HG02678 (cell line): Measurements from ENCODE around the gene RAB3GAP2.
"Not testable (repeated sequence)": the region's sequence is repeated elsewhere in the genome, so short reads cannot be mapped to it uniquely, and the experiment has no call there.

ENCODE experiments used
- ATAC-seq: cut with Tn5 transposase; IDR thresholded peaks from one replicate; pipeline ENCODE4 v1.9.1; 2021; ENCODE audit warnings: mild to moderate bottlenecking, moderate library complexity; ENCODE audit not compliant: unreplicated experiment

Gene RAB3GAP2

DNA sequence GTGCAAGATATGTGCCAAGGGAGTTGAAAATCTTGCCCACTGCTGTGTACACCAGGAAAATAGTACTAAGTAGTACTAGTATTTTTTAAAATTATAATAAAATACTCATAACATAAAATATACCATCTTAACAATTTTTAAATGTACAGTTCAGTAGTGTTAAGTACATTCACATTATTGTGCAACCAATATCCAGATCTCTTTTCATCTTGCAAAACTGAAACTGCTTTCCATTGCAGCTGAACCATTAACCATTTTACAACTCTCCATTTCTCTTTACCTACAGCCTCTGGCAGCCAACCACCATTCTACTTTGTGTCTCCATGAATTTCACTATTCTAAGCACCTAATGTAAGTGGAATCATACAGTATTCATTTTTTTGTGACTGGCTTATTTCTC, 19.3 kb upstream of the RAB3GAP2 start:
- ATAC-seq, result no peak

DNA sequence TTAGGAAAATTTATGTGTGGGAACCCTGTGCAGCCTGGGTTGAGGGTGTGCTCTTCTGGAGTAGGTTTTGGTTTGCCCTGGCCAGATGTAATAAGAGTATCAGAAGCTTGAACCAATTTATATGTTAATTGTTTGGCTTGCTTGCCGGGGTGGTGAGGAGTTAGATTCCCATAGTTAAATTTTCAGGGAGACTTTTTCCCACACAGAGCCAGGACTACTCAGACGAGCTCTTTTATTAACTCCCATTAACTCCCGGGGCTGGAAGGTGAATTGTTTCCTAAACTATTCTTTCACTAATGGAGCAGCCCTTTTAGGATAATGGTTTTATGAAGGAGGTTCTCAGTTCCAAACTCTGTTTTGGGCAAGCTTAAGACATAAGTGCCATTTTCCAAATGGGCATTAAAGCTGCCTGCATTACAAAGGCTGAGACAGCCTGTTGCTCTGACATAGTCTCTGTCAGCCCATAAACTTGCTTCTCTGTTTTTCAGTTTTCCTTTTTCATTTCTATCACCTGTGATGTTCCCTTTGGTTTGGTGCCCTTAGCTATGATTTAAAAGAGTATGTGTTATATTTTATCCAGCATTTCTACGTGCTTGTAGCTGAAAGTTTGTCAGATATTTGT, 18.0 kb upstream of the RAB3GAP2 start:
- ATAC-seq, result no peak

DNA sequence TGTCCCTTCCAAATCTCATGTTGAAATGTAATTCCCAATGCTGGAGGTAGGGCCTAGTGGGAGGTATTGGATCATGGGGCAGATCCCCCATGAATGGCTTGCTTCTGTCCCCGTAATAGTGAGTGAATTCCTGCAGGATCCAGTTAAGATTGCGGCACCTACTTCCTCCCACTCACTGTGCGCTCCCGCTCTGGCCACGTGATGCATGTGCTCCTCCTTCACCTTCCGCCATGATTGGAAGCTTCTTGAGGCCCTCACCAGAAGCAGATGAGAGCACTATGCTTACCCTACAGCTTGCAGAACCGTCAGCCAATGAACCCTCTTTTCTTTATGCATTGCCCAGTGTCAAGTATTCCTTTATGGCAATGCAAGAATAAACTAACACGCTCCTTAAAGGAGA, 14.9 kb upstream of the RAB3GAP2 start:
- no peak for ATAC-seq

DNA sequence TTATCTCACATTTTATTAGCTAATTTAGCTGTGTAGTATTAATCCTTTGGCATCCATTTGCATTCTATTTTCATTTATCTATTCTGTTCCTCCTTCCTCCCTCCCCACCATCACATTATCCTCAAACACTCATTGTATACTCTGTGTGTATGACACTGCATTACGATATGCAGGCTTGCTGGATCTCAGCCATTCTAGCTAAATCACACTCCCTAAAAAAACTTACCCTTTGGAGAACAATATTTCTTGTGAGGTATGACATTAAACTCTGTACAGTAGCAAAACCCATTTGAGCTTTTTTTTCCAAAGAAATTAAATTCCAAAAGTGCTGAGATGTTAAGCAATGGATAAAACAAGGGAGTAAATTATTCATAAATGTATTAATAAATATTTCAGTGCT, 11.4 kb upstream of the RAB3GAP2 start:
- ATAC-seq, result no peak

DNA sequence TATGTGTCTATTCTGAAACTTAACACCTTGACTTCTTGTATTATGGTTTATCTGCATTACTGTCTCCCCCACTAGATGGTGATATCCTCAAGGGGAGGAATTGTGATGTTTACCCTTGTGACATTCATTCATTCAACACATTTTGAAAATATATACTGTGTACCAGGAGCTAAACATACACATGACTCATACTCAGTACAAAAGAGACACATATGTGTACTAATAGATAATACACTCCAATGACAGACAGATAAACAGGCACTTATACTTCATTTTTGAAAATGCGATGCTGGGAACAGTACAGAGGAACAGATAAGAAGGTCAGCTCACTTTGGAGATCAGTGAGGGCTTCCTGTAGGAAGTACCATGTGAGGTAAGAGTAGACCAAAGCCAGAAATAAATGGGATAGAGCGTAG, 8.9 kb upstream of the RAB3GAP2 start:
- no peak for ATAC-seq

DNA sequence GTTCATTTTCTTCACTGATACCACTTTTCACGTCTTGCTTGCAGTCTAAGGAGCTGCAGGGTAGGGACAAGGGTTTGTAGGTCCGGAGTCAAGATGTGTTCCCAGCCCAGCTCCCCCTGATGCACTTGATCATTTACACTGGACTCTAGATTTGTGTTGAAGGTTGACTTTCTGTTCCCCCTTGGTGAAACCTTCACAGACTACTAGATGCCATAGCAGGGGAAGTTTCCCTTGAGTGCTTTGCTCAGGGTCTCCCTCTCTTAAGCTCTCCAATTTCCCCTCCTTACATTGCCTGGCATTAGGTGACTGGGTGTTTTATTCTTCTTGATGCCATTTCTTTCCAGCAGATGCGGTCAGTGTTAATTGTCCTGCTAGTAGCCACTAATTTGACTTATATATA, 8.0 kb upstream of the RAB3GAP2 start:
- no peak for ATAC-seq

DNA sequence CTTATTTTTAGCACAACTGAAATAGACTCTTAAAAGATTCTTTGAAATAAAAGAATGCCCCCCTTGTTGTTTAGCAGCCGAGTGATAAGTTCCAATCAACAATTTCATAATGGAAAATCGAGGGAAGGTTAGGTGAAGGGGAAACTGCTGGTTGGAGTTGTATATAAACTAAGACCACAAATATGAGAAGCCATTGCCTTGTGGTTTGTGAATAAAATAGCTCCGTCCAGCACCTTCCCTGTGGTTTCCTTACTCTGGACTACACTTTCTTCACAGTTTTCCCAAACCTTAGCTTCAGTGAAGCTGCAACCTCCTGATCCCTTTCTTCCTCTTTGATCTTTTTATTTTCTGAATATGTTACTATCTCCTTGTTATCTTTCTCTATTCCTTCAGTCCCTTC, 6.7 kb upstream of the RAB3GAP2 start:
- ATAC-seq, result no peak

DNA sequence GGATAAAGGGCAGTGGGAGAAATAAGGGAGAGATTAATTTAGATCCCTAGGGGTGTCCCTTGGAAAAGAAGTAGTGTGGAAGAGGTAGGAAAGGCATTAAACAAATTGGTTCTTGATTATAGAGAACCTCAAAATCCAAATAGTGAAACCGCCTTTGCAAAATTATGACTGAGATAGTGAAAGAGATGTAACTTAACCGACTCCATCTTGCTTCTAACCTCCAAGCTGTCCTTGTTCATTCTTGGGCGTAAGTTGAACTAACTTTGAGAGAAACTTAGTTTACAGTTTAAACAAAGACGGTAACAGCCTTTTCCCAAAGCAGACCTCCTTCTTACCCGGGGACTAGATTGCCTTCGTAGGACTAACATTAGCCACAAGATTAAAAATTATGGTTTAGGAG, 3.2 kb upstream of the RAB3GAP2 start:
- no peak for ATAC-seq

DNA sequence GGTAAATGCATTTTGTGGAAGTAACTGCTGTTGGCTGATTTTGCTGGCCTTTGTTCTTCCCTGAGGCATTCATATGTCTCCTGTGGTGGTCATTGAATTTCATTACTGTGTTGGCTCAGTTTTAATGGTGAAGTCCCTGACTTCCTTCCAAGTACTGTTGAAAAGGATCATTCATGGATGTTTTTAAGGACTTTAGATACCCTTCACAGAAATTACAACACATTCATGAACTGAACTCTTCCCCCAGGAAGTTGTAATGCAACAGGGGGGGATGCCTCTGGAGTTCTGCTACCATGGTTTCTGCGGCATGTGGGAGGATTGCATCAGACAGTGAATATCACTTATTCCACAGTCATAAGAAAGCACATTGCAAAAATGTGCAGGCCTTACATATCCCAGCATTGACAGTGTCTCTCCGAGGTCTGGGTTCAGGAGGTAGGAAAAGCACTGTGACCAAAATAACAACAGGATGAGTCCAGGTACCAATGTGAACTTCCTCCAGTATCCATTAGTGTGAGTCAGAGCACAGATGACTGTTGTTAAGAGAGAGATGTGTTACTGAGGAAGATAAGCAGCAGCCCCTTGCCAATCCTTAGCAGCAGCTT, 2.1 kb upstream of the RAB3GAP2 start:
- no peak for ATAC-seq

DNA sequence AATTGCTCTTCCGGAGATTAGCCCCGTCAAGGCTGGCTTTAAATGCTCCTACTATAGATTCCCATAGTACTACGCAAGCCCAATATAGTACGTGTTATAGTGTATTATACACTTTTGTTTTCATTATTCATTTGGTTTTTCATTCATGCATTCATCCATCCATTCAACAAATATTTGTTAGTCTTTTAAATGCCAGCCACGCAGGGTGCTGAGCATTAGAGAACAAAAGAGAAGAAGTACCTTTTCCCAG, 513 bp upstream of the RAB3GAP2 start:
- ATAC-seq, result no peak

DNA sequence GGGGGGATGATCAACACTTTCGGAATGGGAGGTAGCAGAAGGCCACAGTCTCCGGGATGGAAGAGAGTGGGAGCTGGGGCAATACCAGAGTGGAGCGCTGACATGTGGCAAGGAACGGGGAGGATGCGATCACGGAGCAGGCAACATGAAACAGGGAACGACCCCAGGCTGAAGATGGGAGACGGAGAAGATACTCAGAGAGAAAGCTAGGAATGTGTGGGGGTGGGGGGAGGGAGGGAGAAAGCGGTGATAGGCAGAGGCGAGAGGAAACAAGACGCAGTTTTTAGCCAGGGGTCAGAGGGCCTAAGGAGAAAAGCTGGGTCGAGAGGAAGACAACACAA, 577 bp downstream of the RAB3GAP2 start:
- no peak for ATAC-seq

DNA sequence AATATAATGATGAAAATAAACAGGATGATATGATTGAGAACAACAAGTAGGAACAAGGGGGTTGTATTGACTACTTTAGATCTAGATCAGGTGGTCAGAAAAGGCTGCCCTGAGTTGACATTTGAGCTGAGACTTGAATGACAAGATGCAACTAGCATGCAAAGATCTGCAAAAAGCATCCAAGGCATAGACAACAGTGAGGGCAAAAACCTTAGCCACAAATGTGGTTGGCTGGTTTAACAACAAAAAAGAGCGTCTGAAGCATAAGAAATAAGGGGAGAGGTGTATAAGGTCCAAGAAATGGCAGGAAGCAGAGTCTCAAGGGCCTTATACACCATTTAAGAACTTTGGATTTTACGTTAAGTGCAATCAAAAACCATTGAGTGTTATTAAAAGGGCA, 3.2 kb downstream of the RAB3GAP2 start:
- ATAC-seq, result no peak

DNA sequence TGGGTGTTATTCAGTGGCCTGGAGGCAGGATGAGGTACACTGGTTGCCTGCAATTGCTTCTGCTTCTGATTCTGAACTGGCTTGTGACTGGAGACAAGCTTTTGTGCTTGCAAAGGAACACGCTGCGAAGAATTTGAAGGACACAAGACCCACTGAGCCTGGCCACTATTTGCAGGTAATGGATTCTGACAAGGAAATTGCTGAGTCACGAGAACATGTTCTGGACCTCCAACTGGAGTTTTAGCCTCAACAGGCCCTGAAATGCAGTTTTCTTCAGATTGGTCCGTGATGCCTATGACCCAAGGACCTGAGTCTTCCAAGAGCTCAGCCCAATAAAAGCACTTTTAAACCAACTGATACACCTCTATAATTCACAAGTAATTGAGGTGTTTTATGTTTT, 4.6 kb downstream of the RAB3GAP2 start:
- ATAC-seq, result no peak

DNA sequence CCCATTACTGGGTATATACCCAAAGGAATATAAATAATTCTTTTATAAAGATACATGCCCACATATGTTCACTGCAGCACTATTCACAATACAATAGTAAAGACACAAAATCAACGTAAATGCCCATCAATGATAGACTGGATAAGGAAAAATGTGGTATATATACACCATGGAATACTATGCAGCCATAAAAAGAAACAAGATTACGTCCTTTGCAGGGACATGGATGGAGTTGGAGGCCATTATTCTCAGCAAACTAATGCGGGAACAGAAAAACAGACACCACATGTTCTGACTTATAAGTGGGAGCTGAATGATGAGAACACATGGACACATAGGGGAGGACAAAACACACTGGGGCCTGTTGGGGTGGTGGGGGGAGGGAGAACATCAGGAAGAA, 12.0 kb downstream of the RAB3GAP2 start:
- ATAC-seq, result not testable (repeated sequence)

DNA sequence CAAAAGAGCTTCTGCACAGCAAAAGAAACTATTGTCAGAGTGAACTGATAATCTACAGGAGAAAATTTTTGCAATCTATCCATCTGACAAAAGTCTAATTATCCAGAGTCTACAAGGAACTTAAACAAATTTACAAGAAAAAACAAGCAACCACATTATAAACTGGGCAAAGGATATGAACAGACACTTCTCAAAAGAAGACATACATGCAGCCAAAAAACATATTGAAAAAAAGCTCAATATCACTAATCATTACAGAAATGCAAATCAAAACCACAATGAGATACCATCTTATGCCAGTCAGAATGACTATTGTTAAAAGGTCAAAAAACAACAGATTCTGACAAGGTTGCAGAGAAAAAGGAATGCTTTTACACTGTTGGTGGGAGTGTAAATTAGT, 12.5 kb downstream of the RAB3GAP2 start:
- not testable (repeated sequence) for ATAC-seq

DNA sequence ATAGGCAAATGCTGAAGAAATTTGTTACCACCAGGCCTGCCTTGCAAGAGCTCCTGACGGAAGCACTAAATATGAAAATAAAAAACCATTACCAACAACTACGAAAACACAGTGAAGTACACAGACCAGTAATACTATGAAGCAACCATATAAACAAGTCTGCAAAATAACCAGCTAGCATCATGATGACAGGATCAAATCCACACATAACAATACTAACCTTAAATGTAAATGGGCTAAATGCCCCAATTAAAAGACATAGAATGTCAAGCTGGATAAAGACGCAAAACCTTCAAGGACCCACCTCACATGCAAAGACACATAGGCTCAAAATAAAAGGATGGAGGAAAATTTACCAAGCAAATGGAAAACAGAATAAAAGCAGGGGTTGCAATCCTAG, 16.1 kb downstream of the RAB3GAP2 start:
- not testable (repeated sequence) for ATAC-seq

DNA sequence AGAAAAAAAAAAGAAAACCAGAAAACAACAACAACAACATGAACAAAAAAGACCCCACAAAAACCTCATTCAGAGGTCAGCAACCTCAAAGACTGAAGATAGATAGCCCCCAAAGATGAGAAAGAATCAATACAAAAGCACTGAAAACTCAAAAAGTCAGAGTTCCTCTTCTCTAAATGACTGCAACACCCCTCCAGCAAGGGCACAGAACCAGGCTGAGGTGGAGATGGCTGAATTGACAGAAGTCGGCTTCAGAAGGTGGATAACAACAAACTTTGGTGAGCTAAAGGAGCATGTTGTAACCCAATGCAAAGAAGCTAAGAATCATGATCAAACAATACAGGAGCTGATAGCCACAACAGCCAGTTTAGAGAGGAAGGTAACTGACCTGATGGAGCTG, 17.0 kb downstream of the RAB3GAP2 start:
- no peak for ATAC-seq

DNA sequence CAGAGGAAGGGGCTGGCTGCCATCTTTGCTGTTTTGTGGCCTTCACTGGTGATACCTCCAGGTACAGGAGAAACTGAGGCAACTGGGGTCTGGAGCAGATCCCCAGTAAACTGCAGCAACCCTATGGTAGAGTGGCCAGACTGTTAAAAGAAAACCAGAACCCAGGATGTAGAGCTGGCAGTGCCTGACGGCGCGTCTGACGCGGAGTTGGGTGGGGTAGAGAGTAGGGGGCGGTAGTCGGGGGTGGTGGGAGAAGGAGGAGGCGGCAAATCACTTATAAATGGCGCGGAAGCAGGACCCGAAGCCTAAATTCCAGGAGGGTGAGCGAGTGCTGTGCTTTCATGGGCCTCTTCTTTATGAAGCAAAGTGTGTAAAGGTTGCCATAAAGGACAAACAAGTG, 19.0 kb downstream of the RAB3GAP2 start:
- not testable (repeated sequence) for ATAC-seq

DNA sequence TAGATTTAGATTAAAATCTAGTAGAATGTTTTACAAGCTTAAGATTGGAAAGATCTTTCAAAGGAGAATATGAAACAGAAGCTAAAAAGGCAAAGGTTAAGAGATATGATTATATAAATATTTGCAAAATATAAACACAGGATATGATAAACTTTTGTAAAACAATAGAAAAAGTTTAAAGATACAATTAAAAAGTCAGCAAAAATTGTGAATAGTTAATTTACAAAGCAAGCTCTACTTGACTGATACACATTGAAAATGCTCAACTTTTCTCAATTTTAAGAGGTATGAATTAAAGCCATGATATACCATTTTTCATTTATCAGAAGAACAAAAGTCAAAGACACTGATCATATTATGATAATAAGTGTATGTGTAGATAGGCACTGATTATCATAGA, 21.0 kb downstream of the RAB3GAP2 start:
- no peak for ATAC-seq

DNA sequence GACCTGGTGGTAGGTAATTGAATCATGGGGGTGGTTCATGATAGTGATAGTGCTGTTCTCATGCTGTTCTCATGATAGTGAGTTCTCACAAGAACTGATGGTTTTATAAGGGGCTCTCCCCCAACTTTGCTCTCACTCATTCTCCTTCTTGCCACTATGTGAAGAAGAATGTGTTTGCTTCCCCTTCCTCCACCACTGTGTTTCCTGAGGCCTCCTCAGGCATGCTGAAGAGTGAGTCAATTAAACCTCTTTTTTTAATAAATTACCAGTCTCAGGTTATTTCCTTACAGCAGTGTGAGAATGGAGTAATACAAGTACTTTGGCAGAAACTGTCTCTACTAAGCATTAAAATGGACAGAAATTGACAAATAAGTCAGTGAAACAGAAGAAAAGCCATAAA, 21.6 kb downstream of the RAB3GAP2 start:
- no peak for ATAC-seq

DNA sequence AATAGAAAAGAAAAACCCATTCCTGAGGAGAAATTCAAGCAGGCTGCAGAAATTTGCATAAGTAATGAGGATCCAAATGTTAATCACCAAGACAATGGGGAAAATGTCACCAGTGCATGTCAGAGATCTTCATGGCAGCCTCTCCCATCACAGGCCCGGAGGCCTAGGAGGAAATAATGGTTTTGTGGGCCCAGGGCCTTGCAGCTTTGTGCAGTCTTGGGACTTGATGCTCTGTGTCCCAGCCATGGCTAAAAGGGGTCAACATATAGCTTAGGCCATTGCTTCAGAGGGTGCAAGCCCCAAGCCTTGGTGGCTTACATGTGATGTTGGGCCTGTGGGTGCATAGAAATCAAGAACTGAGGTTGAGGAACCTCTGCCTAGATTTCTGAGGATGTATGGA, 22.7 kb downstream of the RAB3GAP2 start:
- ATAC-seq, result no peak

DNA sequence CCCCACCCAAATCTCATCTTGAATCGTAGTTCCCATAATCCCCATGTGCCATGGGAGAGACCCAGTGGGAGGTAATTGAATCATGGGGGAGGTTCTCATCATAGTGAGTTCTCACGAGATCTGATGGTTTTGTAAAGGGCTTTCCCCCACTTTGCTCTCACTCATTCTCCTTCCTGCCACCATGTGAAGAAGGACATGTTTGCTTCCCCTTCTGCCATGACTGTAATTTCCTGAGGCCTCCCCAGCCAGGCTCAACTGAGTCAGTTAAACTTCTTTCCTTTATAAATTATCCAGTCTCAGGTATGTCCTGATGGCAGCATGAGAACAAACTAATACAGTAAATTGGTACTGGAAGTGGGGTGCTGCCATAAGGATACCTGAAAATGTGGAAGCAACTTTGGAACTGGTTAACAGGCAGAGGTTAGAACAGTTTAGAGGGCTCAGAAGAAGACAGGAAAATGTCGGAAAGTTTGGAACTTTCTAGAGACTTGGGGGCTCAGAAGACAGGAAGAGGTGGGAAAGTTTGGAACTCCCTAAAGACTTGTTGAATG, 23.5 kb downstream of the RAB3GAP2 start:
- not testable (repeated sequence) for ATAC-seq

DNA sequence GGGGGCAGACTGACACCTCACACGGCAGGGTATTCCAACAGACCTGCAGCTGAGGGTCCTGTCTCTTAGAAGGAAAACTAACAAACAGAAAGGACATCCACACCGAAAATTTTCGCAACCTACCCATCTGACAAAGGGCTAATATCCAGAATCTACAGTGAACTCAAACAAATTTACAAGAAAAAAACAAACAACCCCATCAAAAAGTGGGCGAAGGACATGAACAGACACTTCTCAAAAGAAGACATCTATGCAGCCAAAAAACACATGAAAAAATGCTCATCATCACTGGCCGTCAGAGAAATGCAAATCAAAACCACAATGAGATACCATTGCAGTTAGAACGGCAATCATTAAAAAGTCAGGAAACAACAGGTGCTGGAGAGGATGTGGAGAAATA, 26.4 kb downstream of the RAB3GAP2 start:
- not testable (repeated sequence) for ATAC-seq
